Hematopoietic multipotent progenitor cell treated with erythropoietin and hydrocortisone succinate and interleukin-3 and kit ligand, for 17 days (in vitro differentiated cells): ENCODE results near the gene GRM5.
"Not testable (repeated sequence)": the region's sequence is repeated elsewhere in the genome, so short reads cannot be mapped to it uniquely, and the experiment has no call there.

ENCODE experiments used
- DNase-seq: peaks from one replicate; pipeline ENCODE4 v3.0.0-alpha.2; 2015; ENCODE audit warnings: low spot score

GRM5 gene

DNA sequence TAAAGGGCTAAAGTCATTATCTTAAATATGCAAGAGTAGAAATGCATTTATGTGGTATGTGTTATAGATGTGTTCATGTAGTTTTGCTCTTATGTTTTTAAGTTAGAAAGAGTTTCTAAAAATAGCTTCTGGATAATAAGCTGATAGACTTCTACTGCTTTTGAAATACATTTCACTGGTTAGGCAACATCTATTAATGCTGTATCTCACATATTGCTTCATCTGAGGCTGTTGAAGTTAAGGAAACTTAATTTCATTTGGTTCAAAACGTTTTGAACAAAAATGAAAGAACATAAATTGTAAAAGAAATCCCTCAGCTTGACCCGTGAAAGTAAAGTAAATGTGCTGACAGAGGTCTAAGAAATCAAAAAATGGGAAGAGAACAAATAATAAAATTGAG, 564.2 kb downstream of the GRM5 start:
- no peak for DNase-seq

- no peak for DNase-seq
Measured at GRCh38 chr11:88495836-88496235, 569.9 kb downstream of the GRM5 start.

- DNase-seq: no peak
Measured at GRCh38 chr11:88494848-88495247, 570.9 kb downstream of the GRM5 start.

DNA sequence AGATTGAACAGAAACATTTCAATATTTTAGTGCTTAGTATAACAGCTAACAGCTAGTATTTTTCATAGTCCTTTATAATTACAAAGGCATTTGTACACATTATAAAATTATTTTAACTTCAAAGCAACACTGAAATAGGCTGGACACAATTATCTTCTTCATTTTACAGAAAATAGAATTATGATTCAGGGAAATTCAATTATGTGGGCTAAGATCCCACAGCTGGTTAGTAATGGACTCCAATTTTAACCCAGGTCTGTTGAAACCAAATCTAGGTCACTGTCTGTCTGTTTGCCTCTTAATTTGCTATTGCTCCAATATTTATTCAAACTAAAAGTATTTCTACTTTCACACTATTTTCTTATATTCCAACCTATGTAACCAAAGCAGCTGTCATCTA, 574.1 kb downstream of the GRM5 start:
- no peak for DNase-seq

DNA sequence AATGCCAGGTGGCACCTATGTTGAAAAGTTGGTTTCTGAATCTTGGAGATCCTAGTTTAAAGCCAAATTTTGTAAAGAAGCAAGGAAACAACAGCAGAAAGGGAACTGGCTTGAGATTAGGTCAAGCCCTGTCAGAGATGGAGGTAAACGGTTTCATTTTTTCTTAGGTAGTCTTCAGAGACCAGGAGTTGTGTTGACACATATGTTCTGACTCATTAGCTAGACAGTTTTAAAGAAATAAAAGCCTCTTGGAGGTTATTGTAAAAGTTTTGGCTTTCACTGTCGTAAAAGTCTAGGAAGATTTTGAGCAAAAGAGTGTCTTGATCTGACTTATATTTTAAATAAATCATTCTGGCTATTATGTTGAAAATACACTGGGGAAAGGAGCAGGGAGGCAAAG, 576.8 kb downstream of the GRM5 start:
- DNase-seq: no peak

- no peak for DNase-seq
Measured at GRCh38 chr11:88487646-88488045, 578.1 kb downstream of the GRM5 start.

DNA sequence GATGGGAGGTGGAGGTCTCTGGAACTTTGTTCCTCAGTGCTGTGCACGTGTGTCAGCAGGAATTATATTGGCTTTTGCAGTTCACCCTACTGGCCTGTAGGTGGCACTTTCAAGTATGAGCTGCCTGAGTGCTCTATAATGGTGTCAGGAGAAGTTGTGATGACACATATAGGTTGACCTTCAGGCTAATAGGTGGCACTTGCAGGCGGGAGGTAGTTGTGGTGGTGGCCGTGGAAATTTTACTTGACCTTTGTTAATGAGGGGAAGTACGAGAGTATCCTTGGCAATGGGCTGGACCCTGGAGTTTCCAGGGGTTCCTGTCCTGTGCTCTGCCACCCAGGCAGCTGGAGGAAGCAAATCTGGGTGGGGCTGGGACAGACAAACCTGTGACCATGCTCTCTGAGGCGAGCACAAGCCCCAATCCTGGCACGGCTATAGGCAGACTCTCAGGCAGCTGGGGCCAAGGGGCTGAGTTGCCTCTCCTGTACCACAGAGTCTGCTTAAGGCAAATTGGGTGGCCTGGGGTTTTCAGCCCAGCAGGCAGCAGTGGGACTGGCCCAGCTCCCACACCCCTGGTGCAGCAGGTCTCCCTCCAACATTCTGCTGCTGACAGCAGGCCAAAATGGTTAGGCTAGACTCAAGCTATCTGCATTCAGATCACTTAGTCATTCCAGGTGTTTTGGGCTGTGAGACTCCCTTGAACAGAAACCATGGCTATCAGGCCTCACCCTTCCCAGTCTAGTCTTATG, 580.7 kb downstream of the GRM5 start:
- peak; percentile 21 for DNase-seq

- no peak for DNase-seq
Measured at GRCh38 chr11:88482871-88483301, 582.9 kb downstream of the GRM5 start.

GRCh38 chr11:88480223-88480622, 585.6 kb downstream of the GRM5 start:
- no peak for DNase-seq

GRCh38 chr11:88478136-88478815, 587.5 kb downstream of the GRM5 start:
- DNase-seq: no peak

DNA sequence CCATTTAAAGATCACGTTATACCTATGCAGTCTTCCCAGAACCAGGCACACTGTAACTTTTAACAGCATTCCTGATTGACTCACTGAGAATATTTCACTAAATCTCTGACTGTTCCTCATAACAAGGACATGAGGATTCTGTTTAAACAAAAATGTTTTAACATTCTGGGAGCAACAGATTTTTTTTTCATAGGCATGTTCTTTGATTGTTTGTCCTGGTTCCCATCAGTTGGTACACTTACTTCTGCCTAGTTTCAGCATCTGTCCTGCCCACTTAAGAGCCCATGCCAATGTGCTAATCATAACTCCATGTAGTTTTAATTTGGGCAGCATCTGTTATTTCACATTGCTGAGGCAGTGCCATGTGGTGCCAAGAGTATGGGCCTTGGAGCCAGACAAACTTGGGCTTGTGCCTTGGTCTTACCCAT, 589.8 kb downstream of the GRM5 start:
- no peak for DNase-seq

- no peak for DNase-seq
Measured at GRCh38 chr11:88474655-88475054, 591.1 kb downstream of the GRM5 start.

DNA sequence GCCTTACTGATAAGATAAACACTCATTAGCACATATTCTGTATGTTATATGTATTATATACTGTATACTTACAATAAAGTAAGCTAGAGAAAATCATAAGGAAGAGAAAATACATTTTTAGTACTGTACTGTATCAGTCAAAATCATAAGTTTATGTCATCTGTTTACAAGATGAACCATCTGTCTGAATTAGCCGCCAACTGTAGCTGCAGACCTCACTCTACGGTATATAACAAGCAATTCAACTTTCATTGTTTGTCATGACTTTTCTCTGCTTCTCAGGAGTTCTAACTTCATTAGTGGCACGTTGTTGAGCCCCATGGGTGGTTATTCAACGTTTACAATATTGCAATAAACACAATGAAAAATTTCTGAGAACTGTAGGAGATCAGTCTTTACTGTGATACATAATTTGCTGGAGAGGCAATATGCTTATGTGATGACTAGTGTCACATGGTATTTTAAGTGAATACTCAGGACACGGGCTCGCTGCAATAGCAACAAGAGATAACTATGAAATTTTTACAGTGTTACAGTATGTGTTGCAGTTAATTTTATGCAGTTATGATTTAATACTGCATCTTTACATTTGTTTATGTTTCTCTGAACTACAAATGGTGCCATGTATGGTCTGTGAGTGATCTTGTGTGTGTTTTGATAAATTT, 596.1 kb downstream of the GRM5 start:
- DNase-seq: no peak

GRCh38 chr11:88464528-88464927, 601.3 kb downstream of the GRM5 start:
- no peak for DNase-seq

DNA sequence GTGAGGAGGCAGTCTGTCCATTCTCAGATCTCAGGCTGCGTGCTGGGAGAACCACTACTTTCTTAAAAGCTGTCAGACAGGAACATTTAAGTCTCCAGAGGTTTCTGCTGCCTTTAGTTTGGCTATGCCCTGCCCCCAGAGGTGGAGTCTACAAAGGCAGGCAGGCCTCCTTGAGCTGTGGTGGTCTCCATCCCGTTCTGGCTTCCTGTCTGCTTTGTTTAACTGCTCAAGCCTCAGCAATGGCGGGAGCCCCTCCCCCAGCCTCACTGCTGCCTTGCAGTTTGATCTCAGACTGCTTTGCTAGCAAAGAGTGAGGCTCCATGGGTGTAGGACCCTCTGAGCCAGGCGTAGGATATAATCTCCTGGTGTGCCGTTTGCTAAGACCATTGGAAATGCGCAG, 602.5 kb downstream of the GRM5 start:
- DNase-seq: not testable (repeated sequence)

- DNase-seq: not testable (repeated sequence)
Measured at GRCh38 chr11:88458047-88458446, 607.7 kb downstream of the GRM5 start.

DNA sequence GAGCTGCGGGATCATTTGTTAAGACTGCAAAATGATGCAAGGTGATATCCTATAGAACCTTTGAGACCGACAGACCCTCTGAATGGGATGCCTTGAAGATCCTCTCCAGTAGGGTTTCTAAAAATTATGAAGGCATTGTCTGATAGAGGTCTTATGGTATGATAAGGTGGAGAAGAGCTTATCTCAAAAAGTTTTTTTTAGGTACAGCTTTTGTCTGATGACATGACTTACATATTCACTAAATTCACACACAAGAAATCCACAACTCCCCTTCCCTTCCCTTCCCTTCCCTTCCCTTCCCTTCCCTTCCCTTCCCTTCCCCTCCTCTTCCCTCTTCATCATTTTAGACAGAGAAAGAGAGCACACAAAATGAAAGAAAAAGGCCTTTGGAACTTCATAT, 609.8 kb downstream of the GRM5 start:
- DNase-seq: no peak

DNA sequence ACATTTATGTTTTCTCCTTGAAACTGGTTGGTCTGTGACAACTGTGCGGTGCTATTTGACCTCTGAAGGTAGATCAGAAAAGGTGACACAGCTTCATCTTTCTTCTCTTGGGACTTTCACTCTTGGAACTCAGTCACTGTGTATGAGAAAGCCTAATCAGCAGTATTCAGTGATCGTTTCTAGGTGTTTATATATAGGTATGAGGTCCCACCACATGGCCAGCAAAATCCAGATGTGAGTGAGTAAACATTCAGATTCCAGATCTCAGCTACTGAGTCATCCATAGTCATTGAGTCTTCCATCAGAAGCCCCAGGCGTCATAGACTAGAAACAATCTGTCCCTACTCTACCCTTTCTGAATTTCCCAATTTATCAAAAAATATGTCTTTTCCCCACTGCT, 610.9 kb downstream of the GRM5 start:
- no peak for DNase-seq
